ENCODE data around the gene COX5B. TPM values are rescaled to one million over a fixed set of nuclear protein-coding genes. Genes with fewer than 3 reads are reported as not detected.

The COX5B gene
- polyA plus RNA-seq, 1 donor from 2014 or later: 616 TPM

- Histone ChIP-seq H3K4me2 (ENCODE audit: low read length) (no peak overlapping the region), H3K9me2 (ENCODE audit: insufficient read depth, low read length) (no peaks in the 10 kb centered on the region), H3K9ac (ENCODE audit: low read length) (no peak overlapping the region), H3F3A (ENCODE audit: insufficient read depth, low read length, poor library complexity, severe bottlenecking) (no peaks in the 10 kb centered on the region), H3K27ac (ENCODE audit: low read length) (no peak overlapping the region), H3K9me3 (ENCODE audit: low read length) (no peaks in the 10 kb centered on the region), H2AFZ (ENCODE audit: low read depth, low read length) (no peak overlapping the region), H3K27me3 (ENCODE audit: insufficient read depth, low read depth, low read length) (no peaks in the 10 kb centered on the region), H3K79me2 (replicated peaks; ENCODE audit: insufficient read depth, low read length) (no peaks in the 10 kb centered on the region), H3K36me3 (ENCODE audit: insufficient read depth, low read length) (no peaks in the 10 kb centered on the region), H4K20me1 (ENCODE audit: insufficient read depth) (no peaks in the 10 kb centered on the region), H3K4me3 (ENCODE audit: low read length) (no peak overlapping the region)
- TF ChIP-seq SMC3 (conservative IDR thresholded peaks at IDR 0.05; ENCODE audit: poor library complexity): peak; percentile 99
- no peak for TF ChIP-seq TAF1 (IDR thresholded peaks at IDR 0.05; ENCODE audit: low read depth)
- peak; percentile 95 for TF ChIP-seq RAD21 (conservative IDR thresholded peaks at IDR 0.05)
- TF ChIP-seq EZH2 (IDR thresholded peaks at IDR 0.05; ENCODE audit: borderline replicate concordance, insufficient read depth, low read length, poor library complexity, severe bottlenecking): no peak
- TF ChIP-seq MXI1 (conservative IDR thresholded peaks at IDR 0.05; ENCODE audit: poor library complexity, severe bottlenecking): peak; percentile 39
- TF ChIP-seq EP300 (conservative IDR thresholded peaks at IDR 0.05; ENCODE audit: poor library complexity, severe bottlenecking): no peak
- no peak for TF ChIP-seq POLR2AphosphoS5 (IDR thresholded peaks at IDR 0.05)
- TF ChIP-seq, protein P1, sequence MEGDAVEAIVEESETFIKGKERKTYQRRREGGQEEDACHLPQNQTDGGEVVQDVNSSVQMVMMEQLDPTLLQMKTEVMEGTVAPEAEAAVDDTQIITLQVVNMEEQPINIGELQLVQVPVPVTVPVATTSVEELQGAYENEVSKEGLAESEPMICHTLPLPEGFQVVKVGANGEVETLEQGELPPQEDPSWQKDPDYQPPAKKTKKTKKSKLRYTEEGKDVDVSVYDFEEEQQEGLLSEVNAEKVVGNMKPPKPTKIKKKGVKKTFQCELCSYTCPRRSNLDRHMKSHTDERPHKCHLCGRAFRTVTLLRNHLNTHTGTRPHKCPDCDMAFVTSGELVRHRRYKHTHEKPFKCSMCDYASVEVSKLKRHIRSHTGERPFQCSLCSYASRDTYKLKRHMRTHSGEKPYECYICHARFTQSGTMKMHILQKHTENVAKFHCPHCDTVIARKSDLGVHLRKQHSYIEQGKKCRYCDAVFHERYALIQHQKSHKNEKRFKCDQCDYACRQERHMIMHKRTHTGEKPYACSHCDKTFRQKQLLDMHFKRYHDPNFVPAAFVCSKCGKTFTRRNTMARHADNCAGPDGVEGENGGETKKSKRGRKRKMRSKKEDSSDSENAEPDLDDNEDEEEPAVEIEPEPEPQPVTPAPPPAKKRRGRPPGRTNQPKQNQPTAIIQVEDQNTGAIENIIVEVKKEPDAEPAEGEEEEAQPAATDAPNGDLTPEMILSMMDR (IDR thresholded peaks at IDR 0.05; ENCODE audit: poor library complexity, severe bottlenecking): peak; percentile 96
- TF ChIP-seq REST (IDR thresholded peaks at IDR 0.05; ENCODE audit: borderline replicate concordance): no peak
These were observed 51.7 kb downstream of the COX5B start for GRCh38 chr2:97697252-97698235.

Small RNAs within 50 kb of the gene (small RNA-seq; reads per million reads assigned to genes)
- 0.10 to 0.41 (median 0.16) reads per million in 3 experiments for gene RNU4-8P

Other genes starting within 250 kb of the COX5B start
- 63.5 and 166 TPM in 2 replicates for gene ANKRD36B, start 56.2 kb upstream of the COX5B start, polyA plus RNA-seq
- 138 and 168 TPM in 2 replicates for gene ACTR1B, start 18.0 kb downstream of the COX5B start, polyA plus RNA-seq
- 10.7 and 13.3 TPM in 2 replicates for gene C2orf92, start 23.7 kb downstream of the COX5B start, polyA plus RNA-seq
- gene ZAP70, start 67.5 kb downstream of the COX5B start, polyA plus RNA-seq: 0.59 TPM in 1 of 2 replicates, not detected in the other